ENCODE measurements around the gene SH3D21.

Gene SH3D21

DNA sequence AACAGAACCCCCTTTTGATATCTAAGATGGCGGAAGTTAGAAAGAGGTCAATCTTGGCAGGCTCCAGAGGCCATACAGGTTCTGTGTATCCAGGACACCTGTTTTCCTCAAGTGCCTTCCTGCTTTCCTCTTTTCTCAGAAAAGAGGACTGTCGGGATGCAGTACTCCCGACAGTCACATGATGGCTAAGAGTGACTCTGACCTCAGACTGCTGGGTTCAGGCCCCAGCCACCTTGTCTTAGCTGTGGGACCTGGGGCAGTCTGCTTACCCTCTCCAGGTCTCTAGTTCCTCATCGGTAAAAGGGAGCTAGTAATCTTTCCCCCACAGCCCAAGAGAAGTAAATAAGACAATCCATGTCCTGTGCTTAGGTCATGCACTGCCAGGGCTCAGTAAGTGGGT, 49.6 kb downstream of the SH3D21 start:
- H3K4me3 ChIP-seq (ENCODE audit: low read length) = no peak overlapping the region
- TF ChIP-seq, protein P1, sequence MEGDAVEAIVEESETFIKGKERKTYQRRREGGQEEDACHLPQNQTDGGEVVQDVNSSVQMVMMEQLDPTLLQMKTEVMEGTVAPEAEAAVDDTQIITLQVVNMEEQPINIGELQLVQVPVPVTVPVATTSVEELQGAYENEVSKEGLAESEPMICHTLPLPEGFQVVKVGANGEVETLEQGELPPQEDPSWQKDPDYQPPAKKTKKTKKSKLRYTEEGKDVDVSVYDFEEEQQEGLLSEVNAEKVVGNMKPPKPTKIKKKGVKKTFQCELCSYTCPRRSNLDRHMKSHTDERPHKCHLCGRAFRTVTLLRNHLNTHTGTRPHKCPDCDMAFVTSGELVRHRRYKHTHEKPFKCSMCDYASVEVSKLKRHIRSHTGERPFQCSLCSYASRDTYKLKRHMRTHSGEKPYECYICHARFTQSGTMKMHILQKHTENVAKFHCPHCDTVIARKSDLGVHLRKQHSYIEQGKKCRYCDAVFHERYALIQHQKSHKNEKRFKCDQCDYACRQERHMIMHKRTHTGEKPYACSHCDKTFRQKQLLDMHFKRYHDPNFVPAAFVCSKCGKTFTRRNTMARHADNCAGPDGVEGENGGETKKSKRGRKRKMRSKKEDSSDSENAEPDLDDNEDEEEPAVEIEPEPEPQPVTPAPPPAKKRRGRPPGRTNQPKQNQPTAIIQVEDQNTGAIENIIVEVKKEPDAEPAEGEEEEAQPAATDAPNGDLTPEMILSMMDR (conservative IDR thresholded peaks at IDR 0.05; ENCODE audit: low read length) = no peak
- DNase-seq (ENCODE audit: low read depth) = no peak

GRCh38 chr1:36358514-36359084, 52.4 kb downstream of the SH3D21 start:
- DNase-seq (ENCODE audit: low read depth) = no peak
- H3K4me3 ChIP-seq (ENCODE audit: low read length) = no peak overlapping the region
- TF ChIP-seq, protein P1 (conservative IDR thresholded peaks at IDR 0.05; ENCODE audit: low read length) = no peak

DNA sequence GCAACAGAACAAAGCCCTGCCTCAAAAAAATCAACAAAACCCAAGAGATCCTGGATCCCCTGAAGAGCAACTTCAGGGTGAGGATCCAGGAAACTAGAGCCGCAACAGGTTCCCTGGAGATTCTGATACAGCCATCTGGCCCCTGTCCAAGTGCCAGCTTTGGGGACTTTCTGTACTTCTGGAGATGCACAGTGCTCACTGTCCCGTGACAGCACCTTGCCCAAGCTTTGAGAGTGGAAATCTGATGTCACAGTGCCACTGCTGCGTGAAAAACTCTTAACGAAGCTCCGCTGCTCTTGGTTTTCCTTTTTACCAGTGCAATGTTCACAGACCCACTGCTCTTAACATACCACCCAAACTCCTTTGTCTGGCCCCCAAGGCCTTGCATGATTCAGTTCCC, 53.2 kb downstream of the SH3D21 start:
- TF ChIP-seq, protein P1 (conservative IDR thresholded peaks at IDR 0.05; ENCODE audit: low read length) = no peak
- no peak for DNase-seq (ENCODE audit: low read depth)
- no peak overlapping the region for H3K4me3 ChIP-seq (ENCODE audit: low read length)

DNA sequence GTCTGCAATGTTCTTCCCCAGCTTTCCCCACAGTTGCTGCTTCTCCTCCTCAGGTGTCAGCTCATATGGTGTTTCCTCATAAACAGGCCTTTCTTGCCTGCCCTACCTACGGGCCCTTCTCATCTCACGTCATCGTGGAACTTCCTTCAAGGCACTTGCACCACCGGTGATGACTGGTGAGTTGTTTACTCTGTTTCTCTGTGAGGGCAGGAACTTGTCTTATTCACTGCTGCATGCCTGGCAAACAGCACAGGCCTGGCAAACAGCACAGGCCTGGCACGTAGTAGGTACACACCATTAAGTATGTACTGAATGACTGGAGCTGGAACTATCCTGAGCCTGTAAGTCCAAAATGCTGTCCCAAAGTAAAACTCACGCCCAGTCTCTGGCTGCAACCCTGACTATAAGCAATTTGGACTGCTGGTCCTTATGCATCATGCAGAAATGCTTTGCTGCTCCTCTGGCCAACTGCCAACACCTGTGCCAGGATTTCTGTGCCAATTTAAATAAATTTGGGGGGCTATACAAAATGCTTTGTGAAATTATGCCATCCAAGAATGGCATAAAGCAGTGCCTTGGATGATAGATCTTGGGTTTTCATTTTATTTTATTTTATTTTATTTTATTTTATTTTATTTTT, 53.9 kb downstream of the SH3D21 start:
- H3K4me3 ChIP-seq (ENCODE audit: low read length) = no peak overlapping the region
- TF ChIP-seq, protein P1 (conservative IDR thresholded peaks at IDR 0.05; ENCODE audit: low read length) = no peak
- no peak for DNase-seq (ENCODE audit: low read depth)

GRCh38 chr1:36365381-36365780, 59.2 kb downstream of the SH3D21 start:
- peak; percentile 91 for DNase-seq (ENCODE audit: low read depth)
- H3K4me3 ChIP-seq (ENCODE audit: low read length) = no peak overlapping the region
- TF ChIP-seq, protein P1 (conservative IDR thresholded peaks at IDR 0.05; ENCODE audit: low read length) = no peak

DNA sequence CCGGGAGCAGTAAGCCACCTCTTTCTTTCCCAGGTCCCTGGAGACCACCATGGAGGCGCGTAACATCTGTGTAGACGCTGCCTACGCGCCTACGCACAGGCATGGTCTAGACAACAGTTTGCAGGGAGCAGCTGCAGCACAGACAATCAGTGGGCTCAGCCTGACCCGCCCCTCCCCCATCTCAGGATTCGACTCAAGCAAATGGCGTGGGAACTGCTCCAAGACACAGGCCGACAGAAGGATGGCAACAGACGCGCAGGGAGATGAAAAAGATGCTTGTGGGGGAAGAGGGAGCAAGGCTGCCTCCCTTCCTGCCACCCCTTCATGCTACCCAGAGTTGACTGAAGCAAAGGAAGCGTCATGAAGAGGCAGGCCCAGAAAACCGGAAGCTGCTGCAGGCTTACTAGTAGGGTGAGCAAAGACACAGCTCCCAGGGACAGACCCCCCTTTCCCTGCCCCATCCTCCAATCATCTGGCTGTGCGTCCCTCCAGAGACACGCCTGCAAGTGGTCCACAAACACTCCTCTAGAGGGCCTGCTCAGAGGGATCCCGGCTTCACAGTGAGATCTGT, 60.0 kb downstream of the SH3D21 start:
- TF ChIP-seq, protein P1 (conservative IDR thresholded peaks at IDR 0.05; ENCODE audit: low read length) = no peak
- DNase-seq (ENCODE audit: low read depth) = peak; percentile 59
- no peak overlapping the region for H3K4me3 ChIP-seq (ENCODE audit: low read length)

GRCh38 chr1:36367066-36367465, 60.9 kb downstream of the SH3D21 start:
- DNase-seq (ENCODE audit: low read depth) = no peak
- no peak overlapping the region for H3K4me3 ChIP-seq (ENCODE audit: low read length)
- TF ChIP-seq, protein P1 (conservative IDR thresholded peaks at IDR 0.05; ENCODE audit: low read length) = no peak

Data from AG10803 (cell line).